Lower leg skin (tissue), 4 donors: ENCODE data around the gene RPTOR. TPM values are rescaled to one million over a fixed set of nuclear protein-coding genes. Genes with fewer than 3 reads are reported as not detected.

Experiments used
- DNase-seq, 2 donors: peaks; one replicate each; pipeline ENCODE4 v3.0.0-alpha.2; 2019; ENCODE audit warnings: low spot score in 2 of 2
- H3K4me3 ChIP-seq: fragments of 200-600 bp; sonication (generic); 2 replicates; pipeline ENCODE4 v1.5.1; 2017; ENCODE audit warnings: mild to moderate bottlenecking, low read depth; ENCODE audit not compliant: poor library complexity, severe bottlenecking
- POLR2A ChIP-seq, 2 donors: fragments of 450-650 bp; IDR thresholded peaks; one replicate each; pipeline ENCODE4 v1.6.1; 2016 to 2017; ENCODE audit warnings: antibody characterized with exemption in 2 of 2, mild to moderate bottlenecking in 1 of 2, moderate library complexity in 1 of 2
- whole genome bisulfite sequencing, 2 donors: methylation state at CpG; one replicate each; pipeline ENCODE4 v1.1.5; 2018; 5-methylcytosine and 5-hydroxymethylcytosine counted together
- intact Hi-C: fragments of 100-400 bp; cut with DNase I; formaldehyde crosslinking; loops from one replicate; pipeline ENCODE4 v1.15.0; 2023; ENCODE audit warnings: low total_unique reads
- total RNA-seq, 4 donors: library from RNA; depleted of rRNA; stranded (reverse); fragments of >200 nt; gene quantifications; one replicate each; pipeline ENCODE4 v1.1.0, GENCODE V29; 2016
- TF ChIP-seq, protein P1 (sequence below), 3 donors: fragments of 450-650 bp; IDR thresholded peaks; one replicate each; pipeline ENCODE4 v1.5.1; 2016; ENCODE audit warnings: antibody characterized with exemption in 3 of 3, mild to moderate bottlenecking in 3 of 3, moderate library complexity in 2 of 3

The RPTOR gene
- total RNA-seq, 4 donors from 2014 or later = 30.7 to 68.2 (median 39.8) TPM

DNA sequence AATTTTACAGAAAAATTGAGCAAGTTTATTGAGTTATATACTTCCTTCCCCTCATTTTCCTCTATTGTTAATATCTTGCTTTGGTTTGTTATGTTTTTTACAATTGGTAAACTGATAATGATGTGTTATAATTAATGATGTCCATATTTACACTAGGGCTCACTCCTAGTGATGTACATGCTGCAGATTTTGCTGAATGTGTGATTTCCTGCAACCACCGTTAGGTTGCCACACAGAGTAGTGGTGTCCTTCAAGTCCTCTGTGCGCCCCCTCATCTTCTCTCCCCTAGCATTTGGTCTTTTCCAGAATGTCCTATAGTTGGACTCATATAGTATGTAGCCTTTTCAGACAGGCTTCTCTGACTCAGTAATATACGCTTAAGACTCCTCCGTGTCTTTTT, 167.5 kb downstream of the RPTOR start:
- 91 to 94% methylated on average over 4 of the region's 4 CpGs for WGBS, 2 donors
- no peak for TF ChIP-seq POLR2A (IDR thresholded peaks at IDR 0.05)
- TF ChIP-seq, protein P1, sequence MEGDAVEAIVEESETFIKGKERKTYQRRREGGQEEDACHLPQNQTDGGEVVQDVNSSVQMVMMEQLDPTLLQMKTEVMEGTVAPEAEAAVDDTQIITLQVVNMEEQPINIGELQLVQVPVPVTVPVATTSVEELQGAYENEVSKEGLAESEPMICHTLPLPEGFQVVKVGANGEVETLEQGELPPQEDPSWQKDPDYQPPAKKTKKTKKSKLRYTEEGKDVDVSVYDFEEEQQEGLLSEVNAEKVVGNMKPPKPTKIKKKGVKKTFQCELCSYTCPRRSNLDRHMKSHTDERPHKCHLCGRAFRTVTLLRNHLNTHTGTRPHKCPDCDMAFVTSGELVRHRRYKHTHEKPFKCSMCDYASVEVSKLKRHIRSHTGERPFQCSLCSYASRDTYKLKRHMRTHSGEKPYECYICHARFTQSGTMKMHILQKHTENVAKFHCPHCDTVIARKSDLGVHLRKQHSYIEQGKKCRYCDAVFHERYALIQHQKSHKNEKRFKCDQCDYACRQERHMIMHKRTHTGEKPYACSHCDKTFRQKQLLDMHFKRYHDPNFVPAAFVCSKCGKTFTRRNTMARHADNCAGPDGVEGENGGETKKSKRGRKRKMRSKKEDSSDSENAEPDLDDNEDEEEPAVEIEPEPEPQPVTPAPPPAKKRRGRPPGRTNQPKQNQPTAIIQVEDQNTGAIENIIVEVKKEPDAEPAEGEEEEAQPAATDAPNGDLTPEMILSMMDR (IDR thresholded peaks at IDR 0.05) = no peak
- no peak for DNase-seq
- intact Hi-C loops = no loop called here
- no peak overlapping the region for H3K4me3 ChIP-seq

DNA sequence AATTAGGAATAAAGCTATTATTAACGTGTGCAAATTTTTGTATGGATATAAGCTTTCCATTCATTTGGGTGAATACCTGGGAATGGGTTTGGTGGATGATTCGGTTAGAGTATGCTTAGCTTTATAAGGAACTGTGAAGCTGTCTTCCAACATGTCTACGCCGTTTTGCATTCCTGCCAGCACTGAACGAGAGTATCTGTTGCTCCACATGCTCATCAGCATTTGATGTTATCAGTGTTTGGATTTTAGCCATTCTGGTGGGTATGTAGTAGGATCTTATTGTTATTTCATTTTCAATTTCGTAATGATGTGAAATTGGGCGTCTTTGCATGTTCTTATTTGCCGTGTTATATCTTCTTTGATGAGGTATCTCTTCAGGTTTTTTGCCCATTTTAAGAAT, 168.0 kb downstream of the RPTOR start:
- intact Hi-C loops = no loop called here
- WGBS, 2 donors = 62 to 64% methylated on average over 8 of the region's 8 CpGs
- DNase-seq = no peak
- H3K4me3 ChIP-seq = no peak overlapping the region
- TF ChIP-seq POLR2A (IDR thresholded peaks at IDR 0.05) = no peak
- TF ChIP-seq, protein P1 (IDR thresholded peaks at IDR 0.05) = no peak

DNA sequence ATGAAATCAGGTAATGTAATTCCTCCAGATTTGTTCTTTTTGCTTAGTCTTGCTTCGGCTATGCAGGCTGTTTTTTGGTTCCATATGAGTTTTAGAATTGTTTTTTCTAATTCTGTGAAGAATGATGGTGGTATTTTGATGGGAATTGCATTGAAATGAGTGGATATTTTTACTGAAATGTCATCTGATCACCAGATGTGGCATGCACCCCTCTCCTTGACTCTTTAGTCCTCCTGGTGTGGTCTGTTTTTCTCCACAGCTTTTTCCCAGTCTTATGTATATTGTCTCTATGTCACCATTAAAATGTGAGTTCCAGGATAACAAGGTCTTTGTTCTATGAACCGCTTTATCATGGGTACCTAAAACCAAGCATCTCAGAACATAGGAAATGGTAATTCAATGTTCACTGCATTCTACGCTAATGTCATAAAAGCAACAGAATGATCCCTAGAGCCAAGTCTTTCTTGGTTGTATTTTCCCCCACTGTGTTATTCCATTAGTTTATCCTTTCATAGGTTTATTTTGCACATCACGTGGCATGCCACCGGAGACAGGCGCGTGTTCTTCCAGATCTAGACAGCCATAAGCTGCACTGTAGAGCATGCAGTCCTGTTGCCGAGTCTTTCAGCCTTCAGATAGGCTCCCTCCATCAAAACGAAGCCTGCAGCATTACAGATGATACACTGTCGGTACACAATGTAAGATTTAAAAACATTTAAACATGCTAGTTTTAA, 172.5 kb downstream of the RPTOR start:
- 88 to 93% methylated on average over 10 of the region's 10 CpGs for WGBS, 2 donors
- no peak overlapping the region for H3K4me3 ChIP-seq
- no peak for DNase-seq
- TF ChIP-seq POLR2A (IDR thresholded peaks at IDR 0.05) = no peak
- TF ChIP-seq, protein P1 (IDR thresholded peaks at IDR 0.05) = no peak
- intact Hi-C loops = no loop called here

DNA sequence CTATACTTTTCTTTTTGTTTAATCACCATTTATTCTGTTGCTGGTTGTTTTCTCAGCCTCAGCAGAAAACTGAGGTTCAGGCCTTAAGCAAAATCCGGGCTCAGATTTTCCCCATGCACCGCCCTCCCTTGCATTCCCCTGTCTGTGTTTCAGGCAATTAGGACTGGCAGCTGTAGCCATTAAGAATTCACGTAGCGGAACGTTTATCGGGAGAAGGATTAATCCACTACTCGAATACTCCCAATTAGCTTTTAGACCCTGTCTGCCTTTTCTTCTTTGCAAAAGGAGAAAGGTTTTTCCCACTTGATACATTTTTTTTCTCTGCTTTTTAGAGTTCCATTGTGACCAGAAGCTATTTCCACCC, 173.1 kb downstream of the RPTOR start:
- no peak overlapping the region for H3K4me3 ChIP-seq
- 90 to 91% methylated on average over 7 of the region's 7 CpGs for WGBS, 2 donors
- intact Hi-C loops = no loop called here
- TF ChIP-seq POLR2A (IDR thresholded peaks at IDR 0.05) = no peak
- TF ChIP-seq, protein P1 (IDR thresholded peaks at IDR 0.05) = no peak
- DNase-seq = no peak

DNA sequence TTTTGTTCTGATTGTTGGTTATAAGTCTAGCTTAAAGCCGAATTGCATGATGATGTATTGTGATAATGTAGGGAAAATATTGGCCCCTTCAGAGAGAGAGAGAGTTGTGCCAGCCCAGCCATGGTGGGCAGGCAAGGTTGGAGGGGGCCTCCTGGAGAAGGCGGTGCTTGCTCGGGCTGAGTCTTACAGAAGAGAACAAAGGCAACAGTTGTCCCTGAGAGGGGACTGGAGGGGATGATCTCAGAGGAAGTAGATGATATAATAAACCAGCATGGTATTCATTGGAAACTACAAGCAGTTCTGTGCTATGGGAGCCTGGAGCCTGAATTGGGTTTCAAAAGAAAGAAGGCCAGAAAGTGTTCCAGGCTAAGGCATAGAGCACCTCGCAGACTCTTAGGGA, 173.8 kb downstream of the RPTOR start:
- WGBS, 2 donors = 82 to 85% methylated on average over 4 of the region's 4 CpGs
- intact Hi-C loops = no loop called here
- TF ChIP-seq, protein P1 (IDR thresholded peaks at IDR 0.05) = no peak
- no peak for TF ChIP-seq POLR2A (IDR thresholded peaks at IDR 0.05)
- no peak for DNase-seq
- no peak overlapping the region for H3K4me3 ChIP-seq

DNA sequence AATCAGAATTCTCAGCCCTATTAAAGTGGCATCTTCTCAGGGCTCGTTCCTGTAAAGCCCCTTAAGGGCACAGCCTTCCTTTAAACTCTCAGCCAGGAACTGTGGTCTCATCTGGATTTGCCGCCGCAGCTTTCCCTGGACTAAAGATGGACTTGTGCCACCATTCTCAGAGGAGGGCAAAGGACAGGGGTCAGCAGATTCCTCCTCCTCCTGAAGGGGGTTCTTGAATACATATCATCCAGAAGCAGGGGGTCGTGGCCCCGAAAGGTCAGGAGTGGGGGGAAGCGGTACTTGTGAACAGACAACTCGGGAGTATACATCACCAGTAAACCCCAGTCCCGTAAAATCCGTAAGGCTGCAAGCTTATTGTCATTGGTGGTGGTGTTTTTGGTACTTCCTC, 174.8 kb downstream of the RPTOR start:
- WGBS, 2 donors = 89 to 95% methylated on average over 9 of the region's 9 CpGs
- no peak for DNase-seq
- H3K4me3 ChIP-seq = no peak overlapping the region
- intact Hi-C loops = no loop called here
- TF ChIP-seq, protein P1 (IDR thresholded peaks at IDR 0.05) = no peak
